Muscle layer of colon (tissue), 2 donors: Measurements from ENCODE around the gene MYMX.
"Not testable (repeated sequence)": the region's sequence is repeated elsewhere in the genome, so short reads cannot be mapped to it uniquely, and the experiment has no call there.

Source experiments
- H3K27ac ChIP-seq: one replicate; pipeline ENCODE4 v1.7.0; 2013; ENCODE audit warnings: low read depth, mild to moderate bottlenecking, low read length, moderate library complexity
- H3K27me3 ChIP-seq, 2 donors: one replicate each; pipeline ENCODE4 v1.7.0; 2013; ENCODE audit warnings: low read length in 2 of 2, mild to moderate bottlenecking in 2 of 2; ENCODE audit not compliant: insufficient read depth in 2 of 2, control insufficient read depth in 1 of 2
- H3K36me3 ChIP-seq: one replicate; pipeline ENCODE4 v1.7.0; 2013; ENCODE audit warnings: mild to moderate bottlenecking, low read length; ENCODE audit not compliant: insufficient read depth
- H3K4me1 ChIP-seq: one replicate; pipeline ENCODE4 v1.7.0; 2013; ENCODE audit warnings: mild to moderate bottlenecking, low read length; ENCODE audit not compliant: insufficient read depth
- H3K4me3 ChIP-seq, 2 donors: one replicate each; pipeline ENCODE4 v1.7.0; 2013; ENCODE audit warnings: low read length in 2 of 2, low read depth in 1 of 2, mild to moderate bottlenecking in 1 of 2, moderate library complexity in 1 of 2
- H3K9ac ChIP-seq: one replicate; pipeline ENCODE4 v1.7.0; 2013; ENCODE audit warnings: low read length
- H3K9me3 ChIP-seq: one replicate; pipeline ENCODE4 v1.7.0; 2013; ENCODE audit warnings: mild to moderate bottlenecking, low read length
- donor health status: abdominal sarcoma.
- donor health status: Adenocarcinoma of cecum.

The MYMX gene

DNA sequence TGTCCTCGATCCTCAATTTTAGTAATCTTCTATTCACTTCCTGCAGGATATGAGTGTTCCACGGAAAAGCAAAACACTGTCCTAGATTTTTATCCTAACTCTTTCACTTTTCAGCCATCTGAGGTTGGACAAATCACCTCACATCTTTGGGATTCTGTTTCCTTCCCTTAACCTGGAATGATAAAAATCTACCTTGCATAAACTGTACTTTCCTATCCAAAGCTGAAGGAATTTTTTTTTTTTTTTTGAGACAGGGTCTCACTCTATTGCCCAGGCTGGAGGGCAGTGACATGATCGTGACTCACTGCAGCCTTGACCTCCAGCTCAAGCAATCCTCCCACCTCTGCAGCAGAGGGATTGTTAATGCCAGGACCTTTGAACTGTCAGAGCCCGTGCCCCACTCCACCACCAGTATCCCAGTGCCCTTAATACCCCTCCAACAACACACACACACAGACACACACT, 37.6 kb upstream of the MYMX start:
- H3K27ac ChIP-seq, result no peak overlapping the region
- H3K9me3 ChIP-seq, result no peaks in the 10 kb centered on the region
- no peaks in the 10 kb centered on the region for H3K27me3 ChIP-seq
- no peaks in the 10 kb centered on the region for H3K4me1 ChIP-seq
- H3K9ac ChIP-seq, result no peak overlapping the region
- no peaks in the 10 kb centered on the region for H3K36me3 ChIP-seq
- H3K4me3 ChIP-seq, result no peak overlapping the region

DNA sequence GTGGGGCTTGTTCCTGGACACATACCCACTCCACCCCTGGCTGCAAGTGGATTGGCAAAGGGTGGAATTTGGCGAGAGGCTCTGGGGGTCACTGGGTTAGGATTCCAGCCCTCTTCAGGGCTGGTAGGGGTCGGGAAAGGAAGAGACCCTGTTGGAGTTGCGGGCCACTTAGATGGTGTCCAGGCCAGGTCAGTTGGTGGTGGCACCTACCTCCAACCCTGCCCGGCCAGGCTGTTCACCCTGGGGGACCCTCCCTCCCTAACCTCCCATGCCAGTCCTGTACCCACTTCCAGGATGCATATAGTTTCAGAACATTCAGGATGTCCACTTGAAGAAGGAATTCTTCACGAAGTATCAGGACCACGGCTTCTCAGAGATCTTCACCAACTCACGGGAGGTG, 37.1 kb upstream of the MYMX start:
- Histone ChIP-seq H3K4me3 (no peak overlapping the region), H3K9ac (no peak overlapping the region), H3K36me3 (no peaks in the 10 kb centered on the region), H3K9me3 (no peaks in the 10 kb centered on the region), H3K4me1 (no peaks in the 10 kb centered on the region), H3K27ac (no peak overlapping the region), H3K27me3 (no peaks in the 10 kb centered on the region)

DNA sequence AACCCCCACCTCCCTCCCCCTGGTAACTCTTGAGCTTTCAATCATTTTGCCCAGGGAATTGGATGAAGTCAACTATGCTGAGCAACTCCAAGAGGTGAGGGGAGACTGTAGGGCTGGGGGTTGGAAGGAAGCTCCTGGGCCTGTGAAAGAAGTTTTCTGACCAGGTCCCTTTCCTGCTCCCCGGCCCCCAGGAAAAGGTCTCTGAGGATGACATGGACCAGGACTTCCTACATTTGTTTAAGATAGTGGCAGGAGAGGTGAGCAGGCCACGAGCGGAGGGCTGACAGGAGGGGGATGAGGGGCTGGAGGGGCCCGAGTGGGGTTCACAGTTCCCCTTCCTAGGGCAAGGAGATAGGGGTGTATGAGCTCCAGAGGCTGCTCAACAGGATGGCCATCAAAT, 36.3 kb upstream of the MYMX start:
- no peak overlapping the region for H3K27ac ChIP-seq
- no peaks in the 10 kb centered on the region for H3K4me1 ChIP-seq
- H3K9ac ChIP-seq, result no peak overlapping the region
- H3K36me3 ChIP-seq, result no peaks in the 10 kb centered on the region
- no peaks in the 10 kb centered on the region for H3K9me3 ChIP-seq
- H3K4me3 ChIP-seq, result no peak overlapping the region
- no peaks in the 10 kb centered on the region for H3K27me3 ChIP-seq

DNA sequence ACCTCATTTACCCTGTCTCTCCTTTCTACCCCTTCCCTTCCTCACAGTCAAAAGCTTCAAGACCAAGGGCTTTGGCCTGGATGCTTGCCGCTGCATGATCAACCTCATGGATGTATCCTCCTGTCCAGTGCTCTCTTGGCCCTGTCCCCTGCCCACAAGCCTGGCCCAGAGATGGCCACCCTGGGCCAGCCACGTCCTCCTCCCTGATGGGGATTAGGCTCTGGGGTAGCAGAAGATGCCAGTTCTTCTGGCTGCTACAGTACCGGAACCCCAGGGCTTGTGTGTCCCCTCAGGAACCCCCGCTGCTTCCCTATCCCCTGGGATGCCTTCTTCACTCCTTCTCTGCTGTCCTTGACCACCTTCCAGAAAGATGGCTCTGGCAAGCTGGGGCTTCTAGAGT, 35.8 kb upstream of the MYMX start:
- no peaks in the 10 kb centered on the region for H3K9me3 ChIP-seq
- no peaks in the 10 kb centered on the region for H3K27me3 ChIP-seq
- no peak overlapping the region for H3K27ac ChIP-seq
- H3K9ac ChIP-seq, result no peak overlapping the region
- no peaks in the 10 kb centered on the region for H3K4me1 ChIP-seq
- no peaks in the 10 kb centered on the region for H3K36me3 ChIP-seq
- H3K4me3 ChIP-seq, result no peak overlapping the region

DNA sequence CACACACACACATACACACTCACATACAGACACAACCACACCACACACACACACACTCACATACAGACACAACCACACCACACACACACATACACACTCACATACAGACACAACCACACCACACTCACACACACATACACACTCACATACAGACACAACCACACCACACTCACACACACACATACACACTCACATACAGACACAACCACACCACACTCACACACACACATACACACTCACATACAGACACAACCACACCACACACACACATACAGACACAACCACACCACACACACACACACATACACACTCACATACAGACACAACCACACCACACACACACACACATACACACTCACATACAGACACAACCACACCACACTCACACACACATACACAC, 34.9 kb upstream of the MYMX start:
- not testable (repeated sequence) for H3K4me1 ChIP-seq, H3K9ac ChIP-seq

DNA sequence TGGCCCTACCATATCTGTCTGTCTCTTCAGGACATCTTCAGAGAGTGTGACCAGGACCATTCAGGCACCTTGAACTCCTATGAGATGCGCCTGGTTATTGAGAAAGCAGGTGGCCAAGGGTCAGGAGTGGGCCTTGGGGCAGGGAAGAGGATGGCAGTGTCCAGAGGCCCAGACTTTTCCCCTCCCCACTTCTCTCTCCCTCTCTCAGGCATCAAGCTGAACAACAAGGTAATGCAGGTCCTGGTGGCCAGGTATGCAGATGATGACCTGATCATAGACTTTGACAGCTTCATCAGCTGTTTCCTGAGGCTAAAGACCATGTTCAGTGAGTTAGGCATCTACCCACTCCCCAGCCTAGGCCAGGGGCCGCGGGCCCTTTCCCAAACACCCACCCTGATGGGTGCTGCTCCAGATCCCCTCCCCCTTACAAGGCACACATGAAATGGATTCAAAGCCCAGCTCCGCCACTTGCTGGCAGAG, 33.8 kb upstream of the MYMX start:
- H3K4me1 ChIP-seq, result no peaks in the 10 kb centered on the region
- H3K27me3 ChIP-seq, result no peaks in the 10 kb centered on the region
- no peak overlapping the region for H3K27ac ChIP-seq
- no peaks in the 10 kb centered on the region for H3K36me3 ChIP-seq
- no peaks in the 10 kb centered on the region for H3K9me3 ChIP-seq
- H3K4me3 ChIP-seq, result no peak overlapping the region
- no peak overlapping the region for H3K9ac ChIP-seq

More for the DNA sequence above, 34.9 kb upstream of the MYMX start:
- H3K27me3 ChIP-seq, H3K9me3 ChIP-seq, H3K36me3 ChIP-seq, H3K4me3 ChIP-seq, H3K27ac ChIP-seq: not testable (repeated sequence)

DNA sequence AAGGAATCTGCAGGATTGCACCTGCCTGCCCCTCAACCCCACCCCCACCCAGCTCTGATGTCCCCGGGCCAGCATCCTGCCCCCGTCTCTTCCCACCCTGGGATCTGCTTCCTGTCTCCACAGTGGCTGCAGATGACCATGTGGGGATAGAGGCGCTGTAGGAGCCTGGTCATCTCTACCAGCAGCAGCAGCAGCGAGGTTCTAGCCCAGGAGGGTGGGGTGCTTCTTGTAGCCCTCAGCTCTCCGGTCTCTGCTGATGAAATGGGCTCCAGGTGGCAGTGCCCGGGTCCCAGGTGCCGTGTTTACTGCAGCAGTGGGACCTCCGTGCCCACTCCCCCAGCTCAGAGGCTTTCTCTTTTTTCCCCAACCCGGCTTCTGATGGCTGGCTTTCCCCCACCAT, 32.9 kb upstream of the MYMX start:
- Histone ChIP-seq H3K36me3 (no peaks in the 10 kb centered on the region), H3K4me1 (no peaks in the 10 kb centered on the region), H3K9ac (no peak overlapping the region), H3K27me3 (no peaks in the 10 kb centered on the region), H3K9me3 (no peaks in the 10 kb centered on the region), H3K4me3 (no peak overlapping the region), H3K27ac (no peak overlapping the region)

DNA sequence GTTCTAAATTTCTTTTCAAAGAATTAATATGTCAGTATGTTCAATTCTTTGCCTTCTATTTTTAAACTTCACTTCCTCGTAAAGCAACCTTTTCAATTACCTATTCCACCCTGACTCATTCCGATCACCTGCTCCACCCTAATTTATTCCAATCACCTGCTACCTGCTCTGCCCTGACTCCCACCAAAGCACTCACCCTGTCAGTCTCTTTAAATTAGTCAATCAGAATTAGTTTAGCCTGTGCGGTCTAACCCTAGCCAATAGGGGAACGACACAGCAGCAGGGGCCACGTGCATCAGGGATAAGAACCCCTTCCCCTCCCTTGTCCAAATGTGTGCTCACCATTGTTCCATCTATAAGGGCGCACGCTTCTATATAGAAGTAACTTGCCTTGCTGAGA, 31.4 kb upstream of the MYMX start:
- not testable (repeated sequence) for H3K4me3 ChIP-seq, H3K9me3 ChIP-seq, H3K36me3 ChIP-seq, H3K9ac ChIP-seq, H3K27ac ChIP-seq, H3K27me3 ChIP-seq, H3K4me1 ChIP-seq

DNA sequence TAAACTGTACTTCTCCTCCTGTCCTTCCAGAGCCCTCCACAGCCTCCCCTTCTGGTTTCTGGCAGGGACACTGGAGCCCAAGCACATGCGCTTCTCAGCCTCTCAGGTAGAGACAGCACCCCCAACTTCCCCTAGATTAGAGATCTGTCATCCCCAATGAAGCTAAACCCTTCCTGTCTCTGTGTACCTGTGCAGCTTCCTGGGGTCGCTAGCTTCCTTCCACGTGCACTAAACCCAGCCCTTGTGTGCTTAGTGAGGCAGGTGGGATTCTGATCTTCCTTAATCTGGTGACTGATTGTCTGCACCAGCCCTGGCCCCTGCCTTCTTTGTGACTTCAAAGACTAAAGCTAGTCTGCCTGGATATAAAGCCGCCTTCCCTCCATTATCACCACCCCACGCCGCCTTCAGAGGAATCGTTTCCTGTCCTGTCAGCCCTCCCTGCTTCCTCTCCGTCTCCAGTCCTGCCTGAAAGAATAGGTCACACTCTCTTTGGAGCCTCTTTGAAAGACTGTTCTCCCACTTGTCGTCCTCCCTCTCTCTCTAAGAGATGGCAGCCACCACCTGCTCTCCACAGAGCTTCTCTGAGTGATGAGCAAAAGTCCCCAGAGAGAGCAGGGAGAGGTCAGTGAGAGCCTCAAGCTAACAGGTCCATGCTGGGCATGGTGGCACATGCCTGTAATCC, 30.6 kb upstream of the MYMX start:
- no peak overlapping the region for H3K27ac ChIP-seq
- H3K9ac ChIP-seq, result no peak overlapping the region
- no peaks in the 10 kb centered on the region for H3K27me3 ChIP-seq
- no peaks in the 10 kb centered on the region for H3K36me3 ChIP-seq
- H3K4me3 ChIP-seq, result no peak overlapping the region
- no peaks in the 10 kb centered on the region for H3K9me3 ChIP-seq
- H3K4me1 ChIP-seq, result no peaks in the 10 kb centered on the region

DNA sequence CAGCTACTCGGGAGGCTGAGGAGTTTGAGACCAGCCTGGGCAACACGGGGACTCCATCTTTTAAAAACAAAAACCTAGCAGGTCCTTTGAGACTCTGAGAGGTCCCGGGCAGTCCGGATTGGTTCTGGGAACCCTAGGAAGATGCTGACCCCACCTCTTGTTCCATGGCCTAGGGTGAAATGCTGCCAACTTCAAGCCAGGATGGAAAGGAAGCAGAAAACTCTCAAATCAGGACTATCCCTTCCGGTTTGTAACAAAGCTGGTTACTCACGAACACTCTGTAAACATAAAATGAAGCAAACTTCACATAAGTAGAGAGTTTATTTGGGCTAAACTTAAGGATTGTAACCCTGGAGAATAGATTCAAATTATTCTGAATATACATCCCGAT, 30.1 kb upstream of the MYMX start:
- Histone ChIP-seq H3K9ac (no peak overlapping the region), H3K4me3 (no peak overlapping the region), H3K36me3 (no peaks in the 10 kb centered on the region), H3K4me1 (no peaks in the 10 kb centered on the region), H3K27me3 (no peaks in the 10 kb centered on the region), H3K9me3 (no peaks in the 10 kb centered on the region), H3K27ac (no peak overlapping the region)

DNA sequence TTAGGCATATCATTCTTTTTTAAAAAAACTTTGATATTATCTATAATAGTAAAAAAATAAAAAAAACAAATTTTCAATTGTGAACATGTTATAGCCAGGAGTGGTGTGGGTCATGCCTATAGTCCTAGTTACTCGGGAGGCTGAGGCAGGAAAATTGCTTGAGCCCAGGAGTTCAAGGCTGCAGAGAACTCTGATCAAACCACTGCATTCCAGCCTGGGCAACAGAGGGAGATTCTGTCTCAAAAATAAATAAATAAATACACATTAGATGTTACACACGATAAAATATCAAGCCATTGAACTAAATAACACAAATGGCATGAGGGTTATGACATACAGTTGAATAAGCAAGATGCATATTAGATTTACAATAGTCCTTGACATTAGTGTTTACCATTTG, 27.9 kb upstream of the MYMX start:
- H3K36me3 ChIP-seq, result no peaks in the 10 kb centered on the region
- H3K27me3 ChIP-seq, result no peaks in the 10 kb centered on the region
- no peak overlapping the region for H3K4me3 ChIP-seq
- no peaks in the 10 kb centered on the region for H3K4me1 ChIP-seq
- H3K27ac ChIP-seq, result no peak overlapping the region
- H3K9ac ChIP-seq, result no peak overlapping the region
- no peaks in the 10 kb centered on the region for H3K9me3 ChIP-seq

DNA sequence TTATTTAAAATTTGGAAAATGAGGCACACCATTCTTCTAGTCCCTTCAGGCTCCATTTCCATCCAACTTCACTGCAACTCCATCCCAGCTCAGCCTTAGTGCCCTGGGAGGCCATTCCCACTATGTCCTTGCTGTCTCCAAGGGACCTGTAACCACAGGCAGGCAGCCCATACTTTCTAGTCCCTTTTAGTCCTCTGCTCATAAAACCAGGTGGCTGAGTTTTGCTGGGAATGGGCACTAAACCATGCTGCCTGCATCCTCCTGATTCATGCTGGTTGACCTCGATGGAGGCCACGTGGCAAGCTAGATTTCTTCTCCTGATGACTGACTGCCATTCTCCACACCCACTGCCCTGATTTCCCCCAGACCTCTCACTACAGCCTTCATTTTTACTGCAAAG, 27.5 kb upstream of the MYMX start:
- Histone ChIP-seq H3K4me3 (no peak overlapping the region), H3K36me3 (no peaks in the 10 kb centered on the region), H3K9ac (no peak overlapping the region), H3K4me1 (no peaks in the 10 kb centered on the region), H3K27me3 (no peaks in the 10 kb centered on the region), H3K9me3 (no peaks in the 10 kb centered on the region), H3K27ac (no peak overlapping the region)
